HL-60 (cell line): ENCODE results near the gene OSBPL10.

Experiments used
- DNase-seq, 2 experiments: peaks; one replicate each; pipeline ENCODE4 v3.0.0-alpha.2; 2010 to 2020; ENCODE audit warnings: low read depth in 1 of 2, low spot score in 1 of 2
- H3K27ac ChIP-seq: fragments of 250-450 bp; sonication (Bioruptor Pico); replicated peaks from 2 replicates; pipeline ENCODE4 v1.5.1; 2020; ENCODE audit warnings: mild to moderate bottlenecking, moderate library complexity
- H3K27me3 ChIP-seq: fragments of 250-450 bp; sonication (Bioruptor Pico); 2 replicates; pipeline ENCODE4 v1.5.1; 2021; ENCODE audit warnings: mild to moderate bottlenecking, moderate library complexity; ENCODE audit not compliant: insufficient read depth, poor library complexity, severe bottlenecking
- H3K4me3 ChIP-seq: replicated peaks from 2 replicates; pipeline ENCODE4 v1.5.1; 2011; ENCODE audit warnings: mild to moderate bottlenecking, control low read depth, low read length; ENCODE audit not compliant: insufficient read depth
- GABPA ChIP-seq: IDR thresholded peaks from 2 replicates; pipeline ENCODE4 v1.6.1; 2012; ENCODE audit warnings: low read depth
- POLR2AphosphoS5 ChIP-seq: IDR thresholded peaks from 2 replicates; pipeline ENCODE4 v1.6.1; 2012; ENCODE audit warnings: low read depth
- SPI1 ChIP-seq: IDR thresholded peaks from 2 replicates; pipeline ENCODE4 v1.6.1; 2012; ENCODE audit warnings: low read depth, mild to moderate bottlenecking, borderline replicate concordance
- TF ChIP-seq, protein P1 (sequence below): IDR thresholded peaks from 2 replicates; pipeline ENCODE4 v1.6.1; 2012; ENCODE audit warnings: low read depth; ENCODE audit not compliant: insufficient replicate concordance
- TF ChIP-seq, protein P2 (sequence below): IDR thresholded peaks from one replicate; pipeline ENCODE4 v1.5.1; 2011; ENCODE audit warnings: low read length, control low read depth, inconsistent platforms; ENCODE audit not compliant: insufficient read depth

OSBPL10 gene

GRCh38 chr3:31974471-31974870 lies 6.6 kb downstream of the OSBPL10 start:
- no peak for DNase-seq
- Histone ChIP-seq H3K27ac (no peak overlapping the region), H3K27me3 (peaks cover 14% of the 10 kb centered on the region), H3K4me3 (no peak overlapping the region)
- no peak for TF ChIP-seq POLR2AphosphoS5
- TF ChIP-seq, protein P1, sequence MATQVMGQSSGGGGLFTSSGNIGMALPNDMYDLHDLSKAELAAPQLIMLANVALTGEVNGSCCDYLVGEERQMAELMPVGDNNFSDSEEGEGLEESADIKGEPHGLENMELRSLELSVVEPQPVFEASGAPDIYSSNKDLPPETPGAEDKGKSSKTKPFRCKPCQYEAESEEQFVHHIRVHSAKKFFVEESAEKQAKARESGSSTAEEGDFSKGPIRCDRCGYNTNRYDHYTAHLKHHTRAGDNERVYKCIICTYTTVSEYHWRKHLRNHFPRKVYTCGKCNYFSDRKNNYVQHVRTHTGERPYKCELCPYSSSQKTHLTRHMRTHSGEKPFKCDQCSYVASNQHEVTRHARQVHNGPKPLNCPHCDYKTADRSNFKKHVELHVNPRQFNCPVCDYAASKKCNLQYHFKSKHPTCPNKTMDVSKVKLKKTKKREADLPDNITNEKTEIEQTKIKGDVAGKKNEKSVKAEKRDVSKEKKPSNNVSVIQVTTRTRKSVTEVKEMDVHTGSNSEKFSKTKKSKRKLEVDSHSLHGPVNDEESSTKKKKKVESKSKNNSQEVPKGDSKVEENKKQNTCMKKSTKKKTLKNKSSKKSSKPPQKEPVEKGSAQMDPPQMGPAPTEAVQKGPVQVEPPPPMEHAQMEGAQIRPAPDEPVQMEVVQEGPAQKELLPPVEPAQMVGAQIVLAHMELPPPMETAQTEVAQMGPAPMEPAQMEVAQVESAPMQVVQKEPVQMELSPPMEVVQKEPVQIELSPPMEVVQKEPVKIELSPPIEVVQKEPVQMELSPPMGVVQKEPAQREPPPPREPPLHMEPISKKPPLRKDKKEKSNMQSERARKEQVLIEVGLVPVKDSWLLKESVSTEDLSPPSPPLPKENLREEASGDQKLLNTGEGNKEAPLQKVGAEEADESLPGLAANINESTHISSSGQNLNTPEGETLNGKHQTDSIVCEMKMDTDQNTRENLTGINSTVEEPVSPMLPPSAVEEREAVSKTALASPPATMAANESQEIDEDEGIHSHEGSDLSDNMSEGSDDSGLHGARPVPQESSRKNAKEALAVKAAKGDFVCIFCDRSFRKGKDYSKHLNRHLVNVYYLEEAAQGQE = no peak
- no peak for TF ChIP-seq GABPA
- no peak for TF ChIP-seq SPI1
- TF ChIP-seq, protein P2, sequence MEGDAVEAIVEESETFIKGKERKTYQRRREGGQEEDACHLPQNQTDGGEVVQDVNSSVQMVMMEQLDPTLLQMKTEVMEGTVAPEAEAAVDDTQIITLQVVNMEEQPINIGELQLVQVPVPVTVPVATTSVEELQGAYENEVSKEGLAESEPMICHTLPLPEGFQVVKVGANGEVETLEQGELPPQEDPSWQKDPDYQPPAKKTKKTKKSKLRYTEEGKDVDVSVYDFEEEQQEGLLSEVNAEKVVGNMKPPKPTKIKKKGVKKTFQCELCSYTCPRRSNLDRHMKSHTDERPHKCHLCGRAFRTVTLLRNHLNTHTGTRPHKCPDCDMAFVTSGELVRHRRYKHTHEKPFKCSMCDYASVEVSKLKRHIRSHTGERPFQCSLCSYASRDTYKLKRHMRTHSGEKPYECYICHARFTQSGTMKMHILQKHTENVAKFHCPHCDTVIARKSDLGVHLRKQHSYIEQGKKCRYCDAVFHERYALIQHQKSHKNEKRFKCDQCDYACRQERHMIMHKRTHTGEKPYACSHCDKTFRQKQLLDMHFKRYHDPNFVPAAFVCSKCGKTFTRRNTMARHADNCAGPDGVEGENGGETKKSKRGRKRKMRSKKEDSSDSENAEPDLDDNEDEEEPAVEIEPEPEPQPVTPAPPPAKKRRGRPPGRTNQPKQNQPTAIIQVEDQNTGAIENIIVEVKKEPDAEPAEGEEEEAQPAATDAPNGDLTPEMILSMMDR = no peak

GRCh38 chr3:31973837-31974236 lies 7.2 kb downstream of the OSBPL10 start:
- Histone ChIP-seq H3K4me3 (no peak overlapping the region), H3K27me3 (peaks cover 7% of the 10 kb centered on the region), H3K27ac (no peak overlapping the region)
- TF ChIP-seq SPI1 (no peak), POLR2AphosphoS5 (no peak), GABPA (no peak)
- TF ChIP-seq, protein P2 = no peak
- TF ChIP-seq, protein P1 = no peak
- no peak for DNase-seq

DNA sequence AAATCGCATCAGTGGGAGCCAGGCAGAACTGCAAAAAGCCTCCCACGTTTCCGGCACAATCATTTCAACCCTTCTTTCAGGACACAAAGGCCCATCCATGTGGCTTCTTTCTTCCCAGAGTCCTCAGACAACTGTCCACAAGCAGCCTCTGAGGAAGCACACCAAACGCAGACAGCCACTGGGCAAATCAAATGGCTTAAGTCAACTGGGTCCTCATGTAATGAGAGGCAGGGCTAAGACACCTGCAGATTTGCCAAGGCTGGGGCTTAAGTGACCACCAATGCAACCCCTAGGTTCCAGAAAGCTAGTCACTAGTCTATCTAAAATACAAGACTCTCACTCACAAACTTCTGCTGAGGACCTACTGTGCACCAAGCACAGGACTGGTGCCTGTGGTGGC lies 8.0 kb downstream of the OSBPL10 start:
- Histone ChIP-seq H3K27ac (no peak overlapping the region), H3K4me3 (no peak overlapping the region), H3K27me3 (no peaks in the 10 kb centered on the region)
- no peak for DNase-seq
- TF ChIP-seq, protein P2 = no peak
- TF ChIP-seq GABPA (no peak), POLR2AphosphoS5 (no peak)

DNA sequence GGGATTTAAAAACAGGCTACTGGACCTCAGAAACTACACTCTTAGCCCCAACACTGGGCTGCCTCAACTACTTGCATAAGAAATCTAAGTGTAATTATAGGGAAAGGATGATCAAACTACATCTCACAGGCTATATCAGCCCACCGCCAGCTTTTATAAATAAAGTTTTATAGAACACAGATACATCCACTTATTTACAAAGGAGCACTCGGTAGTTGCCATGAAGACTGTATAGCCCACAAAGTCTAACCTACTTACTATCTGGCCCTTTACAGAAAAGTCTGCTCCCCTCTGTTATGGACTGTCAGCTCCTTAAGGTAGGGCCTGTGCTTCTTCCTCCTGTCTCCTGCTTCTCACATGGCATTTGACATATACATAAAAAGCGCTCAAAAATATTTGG lies 9.5 kb downstream of the OSBPL10 start:
- DNase-seq = no peak
- Histone ChIP-seq H3K27me3 (no peaks in the 10 kb centered on the region), H3K27ac (no peak overlapping the region), H3K4me3 (no peak overlapping the region)
- TF ChIP-seq, protein P2 = no peak
- TF ChIP-seq POLR2AphosphoS5 = no peak
- TF ChIP-seq, protein P1 = no peak
- no peak for TF ChIP-seq GABPA
- no peak for TF ChIP-seq SPI1
